Measurements from ENCODE around the gene ZBTB45.

Gene ZBTB45

DNA sequence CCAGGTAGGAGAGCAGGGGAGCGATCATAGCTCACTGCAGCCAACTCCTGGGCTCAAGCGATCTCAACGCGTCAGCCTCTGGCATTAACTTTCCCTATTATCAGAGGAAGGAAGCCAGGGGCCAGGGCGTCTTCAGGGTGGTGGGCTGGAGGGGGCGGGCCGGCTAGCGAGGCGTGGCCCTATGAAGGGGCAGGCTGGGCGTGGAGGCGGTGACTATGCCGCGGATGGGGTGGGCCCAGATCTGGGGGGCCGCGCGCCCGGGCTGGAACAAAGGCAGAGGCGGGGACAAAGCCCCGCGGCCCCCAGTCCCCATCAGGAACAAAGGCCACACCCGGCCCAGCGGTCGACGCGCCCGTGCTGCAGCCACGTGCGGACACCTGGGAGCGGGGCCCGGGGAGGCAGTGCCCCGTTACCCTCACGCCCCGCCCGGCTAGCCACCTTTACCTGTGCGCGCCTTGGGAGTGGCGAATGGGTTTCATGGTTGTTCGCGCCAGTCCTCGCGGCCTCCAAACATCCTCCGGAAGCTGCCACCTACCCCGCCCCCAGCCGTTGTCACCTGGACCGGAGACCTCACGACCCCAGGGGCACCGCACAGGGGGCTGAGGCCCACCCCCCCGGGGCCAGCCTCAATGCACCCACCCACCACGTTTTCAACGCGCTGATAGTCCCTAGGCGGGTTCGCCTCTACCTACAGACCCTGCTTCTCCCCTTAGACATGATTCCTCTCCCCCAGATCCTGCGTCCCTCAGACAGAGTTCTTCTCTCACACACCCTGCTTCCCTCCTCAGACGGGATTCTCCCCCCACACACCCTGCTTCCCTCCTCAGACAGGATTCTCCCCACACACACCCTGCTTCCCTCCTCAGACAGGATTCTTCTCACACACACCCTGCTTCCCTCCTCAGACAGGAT, 18.9 kb upstream of the ZBTB45 start:
- peak; percentile 58 for DNase-seq

DNA sequence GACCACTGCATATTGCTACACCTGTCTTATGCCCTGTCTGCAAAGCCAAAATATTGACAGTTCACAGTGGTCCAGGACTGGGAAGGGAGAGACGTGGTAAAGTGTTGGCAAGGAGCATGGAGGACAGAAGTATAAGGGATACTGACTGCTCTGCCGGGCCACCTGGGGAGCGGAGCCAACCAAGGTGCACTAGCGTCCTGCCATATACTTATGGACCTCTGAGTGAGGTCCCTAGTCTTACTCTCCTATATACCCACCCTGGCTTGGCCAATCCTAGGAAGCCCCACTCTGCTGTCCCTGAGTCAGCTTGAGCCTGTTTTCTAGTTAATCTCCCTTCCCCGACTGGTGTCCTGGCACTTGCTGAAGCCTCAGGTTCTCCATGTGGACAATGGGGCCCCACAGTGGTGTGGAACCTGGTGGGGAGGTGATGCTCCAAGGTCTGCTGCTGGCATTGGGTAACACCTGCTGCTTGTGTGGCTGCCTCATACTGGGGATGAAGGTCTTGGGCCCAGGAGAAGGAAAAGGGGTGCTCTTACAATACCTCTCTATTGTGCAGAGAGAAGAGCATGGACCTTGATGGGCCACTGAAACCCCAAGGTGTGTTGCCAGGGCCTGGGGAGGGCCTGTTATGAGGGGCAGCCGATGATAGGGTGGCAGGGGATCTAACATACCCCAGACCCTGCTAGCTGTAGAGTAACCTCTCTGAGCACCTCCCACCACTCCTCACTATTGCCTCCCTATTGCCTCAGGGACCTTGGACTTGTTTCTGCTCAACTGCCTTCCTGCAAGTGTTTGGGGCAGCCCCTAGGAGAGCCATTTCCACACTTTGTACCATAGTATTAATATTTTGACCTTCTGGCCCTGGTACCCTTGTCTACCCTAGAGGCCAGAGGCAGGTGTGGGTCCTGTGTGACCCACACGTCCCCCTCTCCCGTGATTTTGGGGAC, 17.5 kb upstream of the ZBTB45 start:
- DNase-seq = no peak

DNA sequence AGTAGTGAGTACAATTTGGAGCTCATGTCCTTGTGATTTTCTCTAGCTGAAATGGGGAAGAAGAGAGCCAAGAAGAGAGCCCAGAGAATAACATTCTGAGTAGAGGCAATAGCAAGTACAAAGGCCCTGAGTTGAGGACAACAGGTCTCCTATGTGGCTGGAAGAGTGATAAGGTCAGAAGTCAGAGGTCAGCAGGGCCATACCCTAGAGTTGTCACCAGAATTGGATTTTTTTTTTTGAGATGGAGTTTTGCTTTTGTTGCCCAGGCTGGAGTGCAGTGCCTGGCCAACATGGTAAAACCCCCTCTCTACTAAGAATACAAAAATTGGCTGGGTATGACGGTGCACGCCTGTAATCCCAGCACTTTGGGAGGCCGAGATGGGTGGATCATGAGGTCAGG, 16.2 kb upstream of the ZBTB45 start:
- DNase-seq = no peak

DNA sequence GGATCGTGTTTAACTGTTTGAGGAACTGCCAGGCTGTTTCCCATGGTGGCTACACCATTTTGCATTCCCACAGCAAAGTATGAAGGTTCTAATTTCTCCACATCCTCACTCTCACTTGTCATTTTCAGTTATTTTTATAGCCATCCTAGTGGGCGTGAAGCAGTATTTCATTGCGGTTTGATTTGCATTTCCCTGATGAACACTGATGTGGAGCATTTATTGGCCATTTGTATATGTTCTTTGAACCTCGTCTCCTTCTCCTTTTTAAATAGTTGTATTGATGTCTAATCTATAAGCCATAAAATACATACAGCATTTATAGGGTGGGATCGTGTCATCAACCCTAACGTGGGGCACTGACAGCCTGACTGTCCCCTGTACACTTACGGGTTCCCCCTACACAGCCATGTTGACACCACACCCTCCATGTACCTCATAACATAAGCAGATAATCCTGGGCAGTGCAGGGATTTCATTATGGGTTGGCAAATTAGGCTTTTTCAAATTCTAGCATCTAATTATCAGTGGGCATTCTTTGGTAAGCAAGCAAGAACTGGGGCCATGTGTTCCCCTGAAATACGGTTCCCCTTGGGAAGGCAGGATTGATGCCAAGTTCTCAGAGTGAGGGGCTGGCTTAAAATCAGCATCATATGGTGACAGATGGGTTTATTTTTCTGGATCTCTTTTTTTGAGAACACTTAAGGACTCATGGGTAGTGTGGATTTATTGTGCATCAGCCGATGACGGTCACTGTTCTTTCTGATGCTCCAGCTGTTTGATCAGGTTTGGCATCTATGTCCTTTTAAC, 11.6 kb upstream of the ZBTB45 start:
- no peak for DNase-seq

DNA sequence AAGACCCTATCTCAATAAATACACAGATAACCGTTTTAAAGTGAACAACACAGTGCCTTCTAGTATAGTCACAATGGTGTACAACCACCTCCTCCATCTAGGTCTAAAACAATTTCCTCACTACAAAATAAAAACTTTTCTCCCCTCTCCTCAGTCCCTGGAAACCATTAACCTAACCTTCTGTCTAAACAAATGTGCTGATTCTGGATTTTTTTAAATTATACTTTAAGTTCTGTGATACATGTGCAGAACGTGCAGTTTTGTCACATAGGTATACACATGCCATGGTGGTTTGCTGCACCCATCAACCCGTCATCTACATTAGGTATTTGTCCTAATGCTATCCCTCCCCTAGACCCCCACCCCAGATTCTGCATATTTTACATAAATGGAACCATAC, 9.8 kb upstream of the ZBTB45 start:
- no peak for DNase-seq

DNA sequence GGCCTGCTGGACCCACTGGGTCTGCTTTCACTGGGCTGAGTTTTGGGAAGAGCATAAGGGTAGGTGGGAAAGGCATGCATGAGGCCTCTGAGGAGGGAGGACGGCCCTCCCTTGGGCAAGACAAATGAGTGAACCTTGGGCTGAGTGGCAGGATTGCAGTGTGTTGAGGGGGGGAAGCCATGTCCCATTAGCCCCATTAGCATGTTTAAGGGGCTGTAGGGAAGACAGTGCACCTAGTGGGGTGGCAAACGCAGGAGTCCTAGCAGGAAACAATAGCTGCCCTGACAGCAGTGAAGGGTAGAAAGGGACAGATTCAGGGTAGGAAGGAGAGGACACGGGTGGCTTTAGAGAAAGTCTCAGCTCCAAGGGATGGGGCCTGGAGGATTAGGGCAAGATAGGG, 3.1 kb upstream of the ZBTB45 start:
- no peak for DNase-seq

DNA sequence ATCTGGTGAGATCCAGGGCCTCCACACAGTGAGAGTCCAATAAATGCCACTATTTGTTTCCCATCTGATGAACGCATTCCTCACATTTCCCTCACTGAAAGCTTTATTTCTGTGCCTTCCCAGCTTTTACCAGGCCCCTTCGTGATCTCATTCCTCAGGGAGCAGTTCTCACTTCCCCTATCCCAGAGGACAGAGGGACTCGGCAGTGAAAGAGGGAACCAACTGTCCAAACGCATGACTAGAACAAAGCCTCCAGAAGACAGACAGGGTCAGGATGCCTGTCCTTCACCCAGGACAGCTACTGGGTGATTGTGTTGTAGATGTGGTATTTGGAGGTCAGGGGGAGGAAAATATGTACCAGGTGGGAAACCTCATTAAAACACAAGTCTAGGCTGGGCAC, 2.0 kb upstream of the ZBTB45 start:
- no peak for DNase-seq

DNA sequence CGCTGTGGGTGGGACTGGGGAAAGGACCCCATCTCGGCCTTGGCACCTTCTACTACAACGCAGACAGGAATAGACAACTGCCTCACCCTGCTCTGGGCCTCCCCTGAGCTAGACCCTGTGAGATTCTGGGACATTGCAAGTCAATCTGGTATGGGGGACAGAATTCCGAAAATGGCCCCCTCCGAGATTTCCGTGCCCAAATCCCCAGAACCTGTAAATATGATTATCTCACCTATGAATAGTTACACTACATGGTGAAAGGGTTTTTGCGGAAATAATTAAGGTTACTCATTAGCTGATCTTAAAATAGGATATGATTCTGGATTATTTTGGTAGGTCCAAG, 618 bp upstream of the ZBTB45 start:
- DNase-seq = no peak

DNA sequence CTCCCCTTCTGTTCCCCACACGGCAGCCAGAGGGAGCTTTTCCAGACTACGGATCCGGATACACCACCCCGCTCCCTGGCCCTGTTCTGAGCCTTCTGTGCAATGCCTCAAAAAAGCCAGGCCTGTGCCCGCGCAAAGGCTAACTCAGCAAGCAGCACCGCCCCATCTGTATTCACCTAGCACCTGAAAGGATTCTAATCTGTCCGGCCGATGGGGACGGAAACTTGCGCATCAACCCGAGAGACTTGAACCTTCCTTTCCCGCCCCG, 589 bp downstream of the ZBTB45 start:
- DNase-seq = peak; percentile 66

DNA sequence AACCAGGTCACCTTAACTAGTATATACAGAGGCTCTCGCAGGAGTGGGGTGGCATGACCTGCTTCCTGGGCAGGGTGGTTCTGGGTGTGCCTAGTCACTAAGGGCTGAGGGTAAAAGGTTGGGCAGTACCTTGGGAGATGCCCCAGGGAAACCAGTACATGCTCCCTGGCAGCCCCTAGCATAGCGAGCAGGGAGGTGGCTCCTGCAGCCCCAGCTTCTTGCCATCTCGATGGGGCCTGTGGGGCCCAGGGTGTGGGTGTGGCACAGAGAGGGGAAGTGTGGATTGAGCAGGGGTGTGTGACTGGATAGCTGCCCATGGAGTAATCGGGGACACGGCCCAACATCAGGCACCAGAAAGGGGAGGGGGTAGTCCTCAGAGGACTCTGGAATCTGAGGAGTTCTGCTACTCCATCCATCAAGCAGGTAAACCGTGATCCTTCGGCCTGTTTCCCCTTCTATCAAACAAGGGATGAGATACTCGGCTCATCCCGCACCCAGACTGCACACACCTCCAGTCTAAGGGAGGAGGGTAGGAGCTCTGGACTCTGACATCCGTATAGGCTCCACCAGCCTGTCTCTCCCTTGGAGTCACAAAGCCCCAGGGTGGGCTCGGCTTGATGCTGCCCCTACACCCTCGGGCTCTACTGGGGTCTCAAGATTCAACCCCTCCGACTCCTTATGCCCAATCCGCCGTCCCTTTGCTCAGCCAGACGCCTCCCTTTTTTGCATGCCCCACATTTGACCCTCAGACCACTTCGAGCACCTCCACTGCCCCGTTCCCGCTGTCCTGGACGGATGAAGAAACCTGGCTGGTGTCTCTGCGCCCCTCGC, 1.1 kb downstream of the ZBTB45 start:
- DNase-seq = no peak

DNA sequence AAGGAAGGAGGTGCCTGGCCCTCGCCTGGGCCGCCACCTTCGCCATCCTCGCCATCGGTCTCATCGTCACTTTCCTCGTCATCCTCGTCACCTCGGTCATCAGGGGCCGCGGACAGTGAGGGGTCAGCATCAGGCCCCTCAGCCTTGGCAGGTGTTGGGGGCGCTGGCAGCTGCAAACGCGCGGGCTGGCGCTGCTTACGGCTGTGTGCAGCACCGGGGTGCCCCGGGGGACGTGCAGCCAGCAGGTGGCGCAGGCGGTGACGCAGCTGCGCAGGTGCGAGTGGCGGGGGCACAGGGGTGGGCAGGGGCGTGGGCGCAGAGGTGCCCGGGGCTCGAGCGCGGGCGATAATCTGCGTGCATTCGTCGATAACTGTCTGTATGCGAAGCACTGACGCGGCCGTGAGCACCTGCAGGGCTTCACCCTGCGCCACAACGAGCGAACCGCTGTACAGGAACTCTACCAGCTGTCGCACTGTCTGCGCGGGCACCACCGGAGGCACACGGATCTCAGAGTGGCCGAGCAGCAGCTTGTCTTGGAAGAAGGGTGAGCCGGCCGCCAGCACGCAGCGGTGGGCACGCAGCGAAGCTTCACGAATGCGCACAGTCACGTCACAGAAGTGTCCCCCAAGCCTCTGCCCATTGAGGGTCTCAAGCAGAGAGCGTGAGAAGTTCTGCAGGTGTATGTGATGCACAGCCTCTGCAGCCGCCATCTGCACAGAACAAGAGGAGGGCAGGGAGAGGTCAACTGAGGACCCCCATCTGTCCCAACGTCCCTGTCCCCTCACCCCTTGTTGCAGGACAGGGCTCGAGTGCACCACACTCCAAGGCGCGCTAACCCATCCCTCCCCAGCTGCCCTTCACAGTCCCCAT, 2.4 kb downstream of the ZBTB45 start:
- no peak for DNase-seq

DNA sequence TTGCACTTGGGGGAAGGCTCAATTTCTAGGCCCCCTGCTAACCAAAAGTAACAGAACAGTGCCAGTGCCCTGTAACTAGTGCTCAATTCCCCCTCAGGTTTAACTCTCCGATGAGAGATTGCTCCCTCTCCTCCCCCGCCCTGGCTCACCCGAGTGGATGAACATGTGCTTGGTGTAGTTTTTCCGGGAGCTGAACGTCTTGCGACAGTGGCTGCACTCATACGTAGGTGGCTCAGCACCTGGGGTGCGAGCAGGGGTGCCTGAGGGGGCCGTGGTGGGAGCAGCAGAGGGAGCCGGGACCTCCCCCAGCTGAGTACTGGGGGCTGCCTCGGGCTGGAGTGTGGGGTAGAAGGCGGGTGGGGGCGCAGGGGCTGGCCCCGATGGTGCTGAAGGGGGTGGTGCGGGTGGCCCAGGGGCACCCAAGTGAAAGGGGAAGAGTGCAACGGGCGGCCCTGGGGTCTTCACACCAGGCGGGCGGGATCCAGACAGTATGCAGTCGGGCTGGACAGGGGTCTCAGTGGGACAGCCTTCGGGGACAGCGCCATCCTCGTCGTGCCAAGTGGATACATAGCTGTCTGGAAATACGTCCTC, 3.3 kb downstream of the ZBTB45 start:
- DNase-seq = no peak

DNA sequence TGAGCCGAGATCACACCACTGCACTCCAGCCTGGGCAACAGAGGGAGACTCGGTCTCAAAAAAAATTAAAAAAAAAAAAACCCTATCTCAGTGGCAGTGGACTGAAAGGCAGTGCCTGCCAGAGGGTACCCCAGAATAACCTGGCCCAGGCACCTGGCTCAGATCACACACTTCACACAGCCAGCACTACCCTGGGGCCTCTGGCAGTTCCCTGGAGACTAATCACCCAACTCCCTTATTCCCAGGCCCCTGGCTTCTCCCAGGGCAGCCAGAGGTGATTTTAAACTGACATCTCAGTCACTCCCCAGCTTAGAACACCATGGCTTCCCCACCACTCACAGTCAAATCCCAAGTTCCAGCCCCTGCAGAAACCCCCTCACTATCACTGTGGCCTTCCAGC, 4.4 kb downstream of the ZBTB45 start:
- no peak for DNase-seq

DNA sequence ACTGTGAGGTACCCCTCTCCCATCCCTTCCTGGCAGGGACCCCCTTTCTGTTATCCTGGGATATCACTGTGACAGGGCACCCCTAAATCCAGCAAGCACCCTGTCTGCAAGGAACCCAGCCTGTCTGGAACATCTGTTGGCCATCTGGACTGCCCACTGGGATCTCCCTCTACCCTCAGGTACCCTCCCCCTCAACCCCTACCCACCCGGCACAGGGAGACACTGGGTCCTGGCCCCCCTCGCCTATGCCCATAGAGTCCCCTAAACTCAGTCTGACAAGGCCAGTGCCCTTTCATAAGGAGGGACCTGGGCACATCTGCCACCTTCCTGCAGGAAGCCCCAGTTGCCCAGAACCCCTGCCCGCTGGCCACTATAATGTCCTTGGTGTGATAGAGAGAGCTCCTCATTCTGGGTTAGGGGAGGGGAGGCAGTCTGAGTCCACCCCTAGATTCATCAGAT, 5.0 kb downstream of the ZBTB45 start:
- no peak for DNase-seq

DNA sequence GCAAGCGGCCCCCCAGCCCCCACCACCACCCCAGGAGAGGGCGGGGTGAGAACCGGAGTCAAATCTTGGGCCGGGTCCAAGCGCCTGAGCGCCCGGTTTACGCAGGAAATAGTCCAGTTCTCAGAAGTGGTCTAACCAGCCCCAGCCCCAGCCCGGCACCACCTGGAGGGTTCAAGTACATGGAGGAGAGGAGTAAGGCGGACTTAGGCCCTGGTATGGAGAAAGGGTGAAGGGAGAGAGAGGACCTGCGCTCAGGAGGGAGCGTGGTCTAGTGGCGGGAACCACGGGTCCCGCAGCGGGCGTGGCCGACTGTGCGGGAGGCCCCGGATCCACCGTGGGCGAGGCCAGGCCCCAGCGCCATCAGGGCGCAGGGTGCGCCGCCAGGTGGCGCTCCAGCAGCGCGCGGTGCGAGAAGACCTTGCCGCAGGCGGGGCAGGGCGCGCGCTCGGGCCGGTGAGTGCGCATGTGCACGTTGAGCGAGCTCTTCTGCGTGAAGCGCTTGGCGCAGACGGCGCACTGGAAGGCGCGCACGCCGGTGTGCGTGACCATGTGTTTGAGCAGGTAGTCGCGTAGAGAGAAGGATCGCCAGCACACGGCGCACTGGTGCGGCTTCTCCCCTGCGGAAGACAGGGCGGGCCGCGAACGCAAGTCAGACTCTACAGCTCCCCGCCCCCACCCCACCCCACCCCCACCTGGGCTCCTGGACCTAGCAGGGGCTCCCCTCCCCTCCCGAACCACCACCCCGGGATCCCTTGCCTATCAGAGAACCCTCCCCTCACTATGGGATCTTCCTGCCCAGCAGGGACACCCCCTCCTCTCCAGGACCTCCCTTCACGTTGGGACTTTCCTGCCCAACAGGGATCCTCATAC, 5.7 kb downstream of the ZBTB45 start:
- peak; percentile 96 for DNase-seq

DNA sequence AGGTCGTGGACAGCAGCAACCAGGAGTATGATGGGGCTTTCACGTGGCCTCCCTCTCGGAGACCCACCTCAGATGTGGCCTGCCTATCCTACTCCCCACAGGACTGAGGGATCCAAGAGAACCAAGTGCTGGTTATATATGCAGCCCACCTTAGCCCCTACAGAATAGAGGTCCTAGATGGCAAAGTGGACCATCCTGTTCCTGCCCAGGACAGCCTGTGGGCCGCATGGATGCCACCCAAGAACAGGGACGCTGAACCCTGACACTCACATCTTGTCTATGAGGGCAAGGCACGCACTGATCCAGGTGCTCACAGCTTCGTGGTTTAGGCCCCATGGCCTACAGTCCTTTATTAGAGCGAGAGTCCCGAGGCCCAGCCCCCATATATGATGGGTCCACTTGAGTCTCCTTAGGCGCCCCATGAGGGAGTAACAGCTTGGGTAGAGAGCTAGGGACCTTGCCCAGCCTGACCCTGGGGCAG, 6.4 kb downstream of the ZBTB45 start:
- no peak for DNase-seq

DNA sequence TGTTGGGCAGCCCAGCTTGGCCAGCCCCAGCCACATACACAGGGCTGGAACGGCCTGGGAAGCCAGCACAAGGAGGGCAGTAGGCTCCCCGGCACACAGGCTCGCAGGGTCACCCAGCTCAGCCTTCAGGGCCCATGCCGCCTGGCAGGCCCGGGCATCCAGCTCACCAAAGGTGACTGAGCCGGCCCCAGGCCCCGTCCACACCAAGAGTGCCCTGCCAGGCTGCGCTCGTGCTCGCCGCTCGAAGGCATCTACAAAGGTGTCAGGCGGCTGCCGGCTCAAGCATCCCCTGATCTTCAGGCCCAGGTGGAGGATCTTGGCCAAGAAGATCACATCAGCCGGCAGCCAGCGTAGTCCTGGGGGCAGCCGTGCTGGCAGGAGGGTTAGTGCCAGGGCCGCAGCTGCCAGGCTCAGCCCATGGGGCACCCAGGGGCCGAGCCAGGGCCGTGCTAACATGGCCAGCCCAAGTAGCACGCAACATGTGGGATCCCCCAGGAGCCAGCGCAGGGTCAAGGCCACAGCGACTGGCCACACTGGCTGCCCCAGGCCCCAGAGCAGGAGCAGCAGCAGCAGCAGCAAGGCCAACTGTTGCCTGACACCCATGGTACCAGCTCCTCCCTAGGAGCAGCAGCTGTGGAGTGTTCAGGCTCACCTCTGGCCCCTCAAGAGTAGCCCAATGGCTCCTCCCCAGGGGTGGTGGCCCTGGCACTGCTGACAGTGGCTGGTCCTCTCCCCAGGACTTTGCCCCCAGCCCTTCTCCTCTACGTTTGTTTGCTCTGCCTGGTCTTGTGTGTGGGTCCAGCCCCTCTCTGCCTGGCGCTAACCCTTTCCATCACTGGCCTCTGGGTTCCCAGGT, 8.0 kb downstream of the ZBTB45 start, which contains the start of gene SLC27A5:
SLC27A5 (minus strand) TSS at position 640 of the 856 bp plus-strand sequence; CDS start at position 603, 37 bp downstream.
- DNase-seq = no peak

DNA sequence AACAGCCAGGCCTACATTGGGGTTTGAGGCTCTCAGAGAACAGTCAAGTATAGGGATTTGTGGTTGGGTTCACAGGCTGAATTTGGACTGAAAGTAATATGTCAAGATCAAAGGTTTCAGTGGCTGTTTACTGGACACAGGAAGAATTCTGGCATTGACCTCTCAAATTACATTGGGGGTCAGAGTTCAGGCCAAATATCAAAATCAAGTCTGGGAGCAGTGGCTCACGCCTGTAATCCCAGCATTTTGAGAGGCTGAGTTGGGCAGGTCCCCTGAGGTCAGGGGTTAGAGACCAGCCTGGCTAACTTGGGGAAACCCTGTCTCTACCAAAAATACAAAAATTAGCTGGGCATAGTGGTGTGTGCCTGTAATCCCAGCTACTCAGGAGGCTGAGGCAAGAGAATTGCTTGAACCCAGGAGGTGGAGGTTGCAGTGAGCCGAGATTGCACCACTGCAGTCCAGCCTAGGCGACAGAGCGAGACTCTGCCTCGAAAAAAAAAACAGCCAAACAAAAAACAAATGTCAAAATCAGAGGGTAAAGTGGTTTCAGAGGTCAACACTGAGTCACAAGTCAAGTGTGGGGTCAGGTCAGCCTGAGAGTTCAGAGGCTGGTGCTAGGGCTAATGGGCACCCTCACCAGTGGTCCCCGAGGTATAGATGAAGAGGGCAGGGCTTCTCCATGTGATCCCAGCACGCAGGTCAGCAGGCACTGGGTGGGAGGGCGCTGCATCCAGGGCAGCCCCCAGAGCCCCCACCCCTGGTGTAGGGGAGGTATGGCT, 9.3 kb downstream of the ZBTB45 start:
- no peak for DNase-seq

All from CD4-positive, alpha-beta T cell treated with Interleukin-6 for 4 hours (primary cell).